H1 (cell line): ENCODE data around the gene FNDC5. TPM values are rescaled to one million over a fixed set of nuclear protein-coding genes. Genes with fewer than 3 reads are reported as not detected.

Experiments used
- CTCF ChIA-PET: fragments of 300-600 bp; sonication (Branson Sonifier 250); formaldehyde crosslinking; loops from one replicate; lab custom pipeline; 2021; ENCODE audit not compliant: partially characterized antibody; lab: Charles Lee
- POLR2A ChIA-PET: fragments of 300-600 bp; sonication (Branson Sonifier 250); formaldehyde crosslinking; loops from one replicate; lab custom pipeline; 2021; ENCODE audit warnings: inconsistent platforms; ENCODE audit not compliant: partially characterized antibody; lab: Charles Lee
- DNase-seq, 2 experiments: peaks; one replicate each; pipeline versions ENCODE4 v3.0.0 to v3.0.0-alpha.2; 2010 to 2022; ENCODE audit warnings: low spot score in 2 of 2, low read depth in 1 of 2, mixed read lengths in 1 of 2
- FAIRE-seq: peaks from 2 replicates; lab custom pipeline; 2011; peaks lifted over from hg19 to GRCh38; lab: Jason Lieb, UNC
- H2AFZ ChIP-seq: 2 replicates; pipeline ENCODE4 v1.8.1; 2012; ENCODE audit warnings: low read length, inconsistent platforms
- H2AK5ac ChIP-seq: 2 replicates; pipeline ENCODE4 v1.6.1; 2013; ENCODE audit warnings: low read depth, low read length
- H2BK120ac ChIP-seq: replicated peaks from 2 replicates; pipeline ENCODE3; 2013; ENCODE audit warnings: low read depth, low read length, inconsistent platforms
- H2BK12ac ChIP-seq: 2 replicates; pipeline ENCODE4 v1.6.1; 2013; ENCODE audit warnings: low read depth, low read length
- H2BK15ac ChIP-seq: 2 replicates; pipeline ENCODE4 v1.6.1; 2013; ENCODE audit warnings: low read length
- H2BK20ac ChIP-seq: 2 replicates; pipeline ENCODE4 v1.6.1; 2013; ENCODE audit warnings: low read length
- H2BK5ac ChIP-seq: 2 replicates; pipeline ENCODE4 v1.6.1; 2013; ENCODE audit warnings: low read depth, low read length
- H3K14ac ChIP-seq: 2 replicates; pipeline ENCODE4 v1.6.1; 2013; ENCODE audit warnings: inconsistent platforms; ENCODE audit not compliant: insufficient read length
- H3K18ac ChIP-seq: 2 replicates; pipeline ENCODE4 v1.6.1; 2013; ENCODE audit warnings: low read length; ENCODE audit errors: extremely low read depth
- H3K23ac ChIP-seq: 2 replicates; pipeline ENCODE4 v1.6.1; 2013; ENCODE audit warnings: inconsistent platforms; ENCODE audit not compliant: insufficient read length
- H3K23me2 ChIP-seq: 2 replicates; pipeline ENCODE4 v1.6.1; 2013; ENCODE audit warnings: low read depth, low read length
- H3K27ac ChIP-seq: 2 replicates; pipeline ENCODE4 v1.6.1; 2011; ENCODE audit warnings: low read depth, low read length, inconsistent platforms
- H3K27me3 ChIP-seq, 4 experiments: replicated peaks in 1 of 4; 1 replicate in 1 of 4; 2 replicates in 3 of 4; pipeline versions ENCODE4 v1.6.1 to v1.8.1; 2011 to 2013; ENCODE audit warnings: low read length in 3 of 4, mild to moderate bottlenecking in 3 of 4, inconsistent platforms in 2 of 4, mixed read lengths in 2 of 4, moderate library complexity in 1 of 4; ENCODE audit not compliant: control insufficient read depth in 3 of 4, insufficient read depth in 3 of 4; ENCODE audit errors: extremely low read depth in 1 of 4
- H3K36me3 ChIP-seq, 4 experiments: 2 replicates each; pipeline versions ENCODE4 v1.6.1 to v1.8.1; 2011 to 2013; ENCODE audit warnings: mild to moderate bottlenecking in 4 of 4, low read length in 3 of 4, moderate library complexity in 2 of 4, control low read depth in 1 of 4, inconsistent platforms in 1 of 4; ENCODE audit not compliant: insufficient read depth in 4 of 4, control insufficient read depth in 2 of 4
- H3K4ac ChIP-seq: replicated peaks from 2 replicates; pipeline ENCODE3; 2013; ENCODE audit warnings: low read length, low read depth, mixed read lengths, inconsistent platforms; ENCODE audit not compliant: insufficient read length
- H3K4me1 ChIP-seq, 4 experiments: replicated peaks in 1 of 4; 1 replicate in 1 of 4; 2 replicates in 3 of 4; pipeline versions ENCODE4 v1.6.1 to v1.8.1; 2011 to 2013; ENCODE audit warnings: low read length in 3 of 4, inconsistent platforms in 2 of 4, mixed read lengths in 1 of 4; ENCODE audit not compliant: insufficient read depth in 4 of 4, control insufficient read depth in 3 of 4
- H3K4me2 ChIP-seq, 2 experiments: 2 replicates each; pipeline versions ENCODE4 v1.6.1 to v1.8.1; 2011 to 2013; ENCODE audit warnings: low read depth in 2 of 2, low read length in 2 of 2, control low read depth in 1 of 2, inconsistent platforms in 1 of 2, mild to moderate bottlenecking in 1 of 2; ENCODE audit not compliant: insufficient read depth in 1 of 2
- H3K4me3 ChIP-seq, 4 experiments: fragments of 200-600, 300-600 bp in 1 of 4; sonication (generic), shearing (Covaris generic), sonication (Bioruptor Twin) in 1 of 4; 2 replicates each; pipeline versions ENCODE4 v1.5.1 to v1.8.1; 2011 to 2016; ENCODE audit warnings: low read length in 4 of 4, low read depth in 3 of 4, control low read depth in 2 of 4, inconsistent platforms in 2 of 4, mild to moderate bottlenecking in 2 of 4, mixed read lengths in 1 of 4, moderate library complexity in 1 of 4; ENCODE audit not compliant: insufficient read depth in 2 of 4; ENCODE audit errors: extremely low read depth in 1 of 4
- H3K56ac ChIP-seq: replicated peaks from 2 replicates; pipeline ENCODE3; 2013; ENCODE audit warnings: low read depth, mild to moderate bottlenecking, mixed read lengths, low read length, inconsistent platforms; ENCODE audit not compliant: insufficient read length
- H3K79me1 ChIP-seq: 2 replicates; pipeline ENCODE4 v1.6.1; 2013; ENCODE audit warnings: low read depth, low read length, control low read depth
- H3K79me2 ChIP-seq, 2 experiments: 2 replicates each; pipeline versions ENCODE4 v1.6.1 to v1.8.1; 2012 to 2013; ENCODE audit warnings: low read length in 2 of 2, mild to moderate bottlenecking in 2 of 2, inconsistent platforms in 1 of 2; ENCODE audit not compliant: insufficient read depth in 2 of 2, control insufficient read depth in 1 of 2
- H3K9ac ChIP-seq, 4 experiments: replicated peaks in 1 of 4; 1 replicate in 1 of 4; 2 replicates in 3 of 4; pipeline versions ENCODE4 v1.6.1 to v1.8.1; 2011 to 2013; ENCODE audit warnings: low read depth in 3 of 4, low read length in 3 of 4, control low read depth in 2 of 4, mild to moderate bottlenecking in 2 of 4, moderate library complexity in 2 of 4, inconsistent platforms in 1 of 4; ENCODE audit errors: extremely low read depth in 1 of 4
- H3K9me3 ChIP-seq, 2 experiments: 2 replicates each; pipeline versions ENCODE4 v1.6.1 to v1.8.1; 2012 to 2013; ENCODE audit warnings: mild to moderate bottlenecking in 2 of 2, moderate library complexity in 2 of 2, control low read depth in 1 of 2, inconsistent platforms in 1 of 2, low read depth in 1 of 2, low read length in 1 of 2, mixed read lengths in 1 of 2; ENCODE audit not compliant: insufficient read depth in 2 of 2
- H4K20me1 ChIP-seq, 2 experiments: replicated peaks in 1 of 2; 2 replicates each; pipeline versions ENCODE3 to v1.8.1; 2011 to 2013; ENCODE audit warnings: inconsistent platforms in 2 of 2, low read length in 2 of 2, mild to moderate bottlenecking in 1 of 2; ENCODE audit not compliant: insufficient read depth in 2 of 2, control insufficient read depth in 1 of 2
- H4K5ac ChIP-seq: 2 replicates; pipeline ENCODE4 v1.6.1; 2013; ENCODE audit warnings: low read length, low read depth, mixed read lengths, inconsistent platforms; ENCODE audit not compliant: insufficient read length
- H4K8ac ChIP-seq: 2 replicates; pipeline ENCODE4 v1.8.0; 2013; ENCODE audit warnings: mild to moderate bottlenecking, moderate library complexity, low read length, inconsistent platforms; ENCODE audit not compliant: insufficient read depth; ENCODE audit errors: extremely low read depth
- H4K91ac ChIP-seq: replicated peaks from 2 replicates; pipeline ENCODE3; 2013; ENCODE audit warnings: low read length, mixed read lengths, inconsistent platforms; ENCODE audit not compliant: insufficient read length
- BRCA1 ChIP-seq: IDR thresholded peaks from 2 replicates; pipeline ENCODE4 v1.6.1; 2012; ENCODE audit warnings: low read depth, low read length, improper control_type of control experiment
- CHD1 ChIP-seq: IDR thresholded peaks from 2 replicates; pipeline ENCODE4 v1.6.1; 2012; ENCODE audit warnings: low read depth, low read length, improper control_type of control experiment
- E2F6 ChIP-seq: IDR thresholded peaks from 2 replicates; pipeline ENCODE4 v1.6.1; 2012; ENCODE audit warnings: inconsistent platforms
- HDAC6 ChIP-seq: IDR thresholded peaks from one replicate; pipeline ENCODE4 v1.7.1; 2012; ENCODE audit warnings: low read depth, mild to moderate bottlenecking, inconsistent platforms, low read length, moderate library complexity
- RXRA ChIP-seq: IDR thresholded peaks from 2 replicates; pipeline ENCODE4 v1.6.1; 2011; ENCODE audit warnings: low read depth, mild to moderate bottlenecking, low read length, moderate library complexity; ENCODE audit not compliant: insufficient read depth
- SP1 ChIP-seq: IDR thresholded peaks from 2 replicates; pipeline ENCODE4 v1.6.1; 2011; ENCODE audit warnings: low read depth, low read length
- TBP ChIP-seq: IDR thresholded peaks from 2 replicates; pipeline ENCODE4 v1.6.1; 2011; ENCODE audit warnings: low read depth, low read length, improper control_type of control experiment
- USF2 ChIP-seq: IDR thresholded peaks from 2 replicates; pipeline ENCODE4 v1.6.1; 2011; ENCODE audit warnings: low read length, improper control_type of control experiment
- ZNF274 ChIP-seq: IDR thresholded peaks from 2 replicates; pipeline ENCODE4 v1.7.0; 2012; ENCODE audit warnings: low read length, borderline replicate concordance; ENCODE audit errors: extremely low read depth
- WGBS, 2 experiments: shearing (Covaris generic) in 1 of 2; methylation state at CpG; one replicate each; pipeline versions ENCODE4 v1.1.6 to v1.1.7; 2013 to 2015; ENCODE audit warnings: low lambda C conversion rate in 2 of 2, mixed read lengths in 2 of 2, inconsistent platforms in 1 of 2, low coverage in 1 of 2, missing lambda C conversion rate in 1 of 2; ENCODE audit not compliant: insufficient replicate concordance in 2 of 2, insufficient coverage in 1 of 2, insufficient read length in 1 of 2; ENCODE audit errors: extremely low coverage in 1 of 2, missing lambda C conversion rate in 1 of 2; 5-methylcytosine and 5-hydroxymethylcytosine counted together
- polyA plus RNA-seq, 7 experiments: library from polyadenylated mRNA; depleted of rRNA in 3 of 7; stranded (reverse) in 5 of 7; unstranded in 2 of 7; fragments of >200 nt in 5 of 7; fragments of 200-250 nt in 2 of 7; gene quantifications; 1 replicate in 5 of 7; 2 replicates in 1 of 7; 4 replicates in 1 of 7; pipeline versions ENCODE4 v1.2.1 to v1.2.3, GENCODE V29; 2011 to 2013; ENCODE audit warnings: missing spikeins in 2 of 7, mixed read lengths in 2 of 7
- total RNA-seq: library from RNA; stranded (reverse); fragmentation: NEBNext Ultra II Directional; extraction: Animal tissue kit (Norgen Biotek cat#: 25700); gene quantifications from 2 replicates; pipeline ENCODE4 v1.2.1, GENCODE V29; 2021

FNDC5 gene
- total and polyA plus RNA-seq, 2 of the 8 experiments (the other 6 are each of a cell fraction or from before 2014, with no cell fraction given) = 1.8 to 2.0 TPM

- 37% methylated on average over 36 of the region's 49 CpGs; no CpG with 5 or more reads in 1 of the 2 experiments for WGBS, 2 experiments
- peak; percentile 19 for FAIRE-seq
- peak; percentile 47 to 93 for DNase-seq
- peaks cover 0 to 6% of the 10 kb centered on the region in 2 experiments; a peak in 1 of 4 replicates for H3K9me3 ChIP-seq
- no peak overlapping the region for H3K27ac ChIP-seq
- H3K56ac ChIP-seq = no peak overlapping the region
- CTCF ChIA-PET = interaction anchor here (0.6 to 16.6 kb wide), 37 partner anchors 7 to 838 kb away, joined by 3 to 382 read pairs (median 4); partner anchors contain the start of genes FNDC5, HPCA, RNF19B and S100PBP
- no peaks in the 10 kb centered on the region for H3K36me3 ChIP-seq
- H4K5ac ChIP-seq = no peak overlapping the region
- H3K27me3 ChIP-seq = peaks cover 2 to 33% (median 17%) of the 10 kb centered on the region in 4 experiments
- peaks cover 0 to 15% (median 7%) of the 10 kb centered on the region in 4 experiments; a peak in 5 of 7 replicates for H3K4me1 ChIP-seq
- peaks cover 2% of the 10 kb centered on the region; the same call in 1 of the 2 replicates for H3K23me2 ChIP-seq
- peak overlapping the region in 1 of 4 experiments; percentile 36; a peak in 1 of 7 replicates for H3K9ac ChIP-seq
- no peaks in the 10 kb centered on the region for H3K79me2 ChIP-seq
- H3K79me1 ChIP-seq = no peaks in the 10 kb centered on the region
- peak overlapping the region; percentile 67 to 82 for H3K4me2 ChIP-seq
- no peak overlapping the region for H2BK15ac ChIP-seq
- no peak overlapping the region for H2BK5ac ChIP-seq
- H2AFZ ChIP-seq = 0 out of 2 replicates have a peak overlapping the region, but pooled peaks have one; percentile 64
- H3K4ac ChIP-seq = no peak overlapping the region
- H3K4me3 ChIP-seq = peak overlapping the region; percentile 48 to 87 (median 66)
- no peak overlapping the region for H2BK20ac ChIP-seq
- H4K20me1 ChIP-seq = peaks cover 0 to 10% of the 10 kb centered on the region in 2 experiments
- no peak overlapping the region for H2BK12ac ChIP-seq
- peak overlapping the region; percentile 51; the same call in 1 of the 2 replicates for H4K8ac ChIP-seq
- H3K18ac ChIP-seq = no peak overlapping the region; the same call in 1 of the 2 replicates
- no peak overlapping the region for H3K14ac ChIP-seq
- H2BK120ac ChIP-seq = no peak overlapping the region
- POLR2A ChIA-PET = interaction anchor here (0.6 to 1.4 kb wide), 6 partner anchors 11 to 981 kb away, joined by 3 read pairs; partner anchors contain the start of genes S100PBP and YARS1
- no peak overlapping the region for H3K23ac ChIP-seq
- H4K91ac ChIP-seq = no peak overlapping the region
- no peak overlapping the region for H2AK5ac ChIP-seq
- TF ChIP-seq ZNF274 (no peak), SP1 (peak; percentile 26; the same call in 1 of the 2 replicates), E2F6 (peak; percentile 99), RXRA (no peak), USF2 (no peak), BRCA1 (no peak), CHD1 (no peak), TBP (no peak), HDAC6 (no peak)
These were observed 21.9 kb upstream of the FNDC5 start for GRCh38 chr1:32892368-32893197.
